ENCODE measurements around the gene STX8. TPM values are rescaled to one million over a fixed set of nuclear protein-coding genes. Genes with fewer than 3 reads are reported as not detected.

Gene STX8
- total RNA-seq, 2 experiments from 2014 or later, result 75.2 to 75.8 TPM

DNA sequence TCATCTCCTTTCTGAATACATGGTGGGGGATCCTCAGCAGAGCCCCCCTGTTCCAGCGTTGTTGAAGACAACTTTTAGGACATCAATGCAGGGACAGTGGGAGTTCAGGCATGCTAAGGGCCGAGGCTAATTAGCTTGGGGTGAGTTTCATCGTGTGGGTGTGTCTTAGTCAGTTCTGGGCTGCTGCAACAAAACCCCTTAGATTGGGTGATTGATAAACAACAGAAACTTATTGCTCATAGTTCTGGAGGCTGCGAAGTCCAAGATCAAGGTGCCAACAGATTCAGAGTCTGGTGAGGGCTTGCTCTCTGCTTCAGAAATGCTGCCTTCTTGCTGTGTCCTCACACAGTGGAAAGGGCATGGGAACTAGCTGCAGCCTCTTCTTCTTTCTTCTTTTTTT, 340.3 kb downstream of the STX8 start:
- Mint-ChIP-seq H3K4me3 (no peak overlapping the region), H3K27ac (no peak overlapping the region), H3K27me3 (peaks cover 1% of the 10 kb centered on the region), H3K36me3 (peaks cover 2% of the 10 kb centered on the region), H3K9me3 (peaks cover 6% of the 10 kb centered on the region), H3K4me1 (ENCODE audit: low read depth) (peaks cover 18% of the 10 kb centered on the region)
- DNase-seq, result no peak
- POLR2A ChIA-PET, result interaction anchor here (1.2 kb wide), 1 partner anchor 55 kb away, joined by 3 read pairs; no protein-coding TSS in a partner anchor
- intact Hi-C loops (cut with micrococcal nuclease), result loop anchor here (5.0 kb wide), 1 partner anchor 268 kb away; the partner anchor contains the start of gene PIK3R5
- CTCF ChIA-PET, result no interaction called here

DNA sequence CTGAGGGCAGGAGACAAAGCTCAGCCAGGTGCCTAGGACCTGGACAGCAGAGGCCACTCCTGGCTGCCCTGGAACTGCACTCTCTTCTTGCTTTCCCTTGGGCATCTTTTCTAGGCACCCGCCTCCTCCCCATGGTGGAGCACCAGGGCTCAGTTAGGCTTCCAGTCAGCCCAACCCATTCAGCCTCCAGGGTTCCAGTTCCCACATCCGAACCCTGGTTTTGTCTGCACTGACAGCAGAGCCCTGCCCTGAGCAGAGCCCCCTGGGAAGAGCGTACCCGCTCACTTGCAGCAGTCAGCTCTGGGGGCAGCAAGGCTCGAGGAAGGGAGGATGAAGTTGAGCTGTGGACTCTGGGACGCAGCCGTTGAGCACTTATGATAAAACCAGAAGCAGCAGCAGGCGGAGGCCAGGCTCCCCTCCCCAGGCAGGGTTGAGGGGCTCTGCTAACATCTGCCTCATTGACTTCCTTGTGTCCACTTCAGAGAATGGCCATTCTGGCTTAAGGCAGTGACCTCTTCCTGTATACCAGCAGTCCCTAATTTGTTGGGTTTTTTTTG, 341.2 kb downstream of the STX8 start:
- Mint-ChIP-seq H3K27me3 (peaks cover 1% of the 10 kb centered on the region), H3K27ac (no peak overlapping the region), H3K36me3 (peaks cover 2% of the 10 kb centered on the region), H3K9me3 (peaks cover 6% of the 10 kb centered on the region), H3K4me3 (no peak overlapping the region), H3K4me1 (ENCODE audit: low read depth) (peaks cover 15% of the 10 kb centered on the region)
- intact Hi-C loops (cut with micrococcal nuclease), result no loop called here
- ChIA-PET CTCF (no interaction called here), POLR2A (no interaction called here)
- no peak for DNase-seq

DNA sequence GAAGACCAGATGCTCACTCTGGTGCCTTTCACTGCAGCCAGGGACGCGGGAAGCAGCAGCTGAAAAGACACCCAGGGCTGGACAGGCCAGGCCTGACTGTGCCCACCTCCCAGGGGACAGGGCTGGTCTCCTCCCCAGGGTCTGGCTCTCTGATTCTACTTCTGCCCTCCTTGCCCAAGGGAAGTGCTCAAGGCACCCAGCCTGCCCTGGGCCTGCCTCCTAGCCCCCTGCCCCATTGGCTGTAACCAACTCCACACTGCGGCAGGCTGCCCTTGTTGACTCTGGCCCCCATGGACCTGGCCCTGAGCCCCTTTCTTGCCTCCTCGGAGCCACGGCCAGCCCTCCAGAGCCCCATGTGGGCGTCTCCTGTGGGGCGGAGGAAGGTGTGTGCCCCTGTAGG, 341.9 kb downstream of the STX8 start:
- no peak for DNase-seq
- CTCF ChIA-PET, result no interaction called here
- H3K36me3 Mint-ChIP-seq, result peaks cover 1% of the 10 kb centered on the region
- H3K4me3 Mint-ChIP-seq, result no peak overlapping the region
- intact Hi-C loops (cut with micrococcal nuclease), result no loop called here
- H3K27ac Mint-ChIP-seq, result no peak overlapping the region
- H3K27me3 Mint-ChIP-seq, result peaks cover 1% of the 10 kb centered on the region
- POLR2A ChIA-PET, result no interaction called here
- peaks cover 8% of the 10 kb centered on the region for H3K4me1 Mint-ChIP-seq (ENCODE audit: low read depth)
- peaks cover 6% of the 10 kb centered on the region for H3K9me3 Mint-ChIP-seq

DNA sequence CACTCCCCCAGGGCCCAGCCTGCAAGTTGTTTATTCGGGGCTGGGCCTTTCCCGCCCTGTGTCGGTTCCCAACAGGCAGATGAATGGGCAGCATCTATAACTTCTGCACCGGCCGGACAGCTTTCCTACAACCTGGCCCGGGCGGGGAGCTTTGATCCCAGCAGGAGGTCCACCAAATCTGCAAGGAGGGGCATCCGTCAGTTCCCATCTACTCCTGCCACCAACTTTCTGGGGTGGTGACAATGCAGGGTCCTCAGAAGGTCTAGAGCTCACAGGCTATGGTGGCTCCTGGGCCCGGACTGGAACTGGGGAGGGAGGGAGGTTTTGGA, 342.4 kb downstream of the STX8 start:
- ChIA-PET POLR2A (no interaction called here), CTCF (no interaction called here)
- intact Hi-C loops (cut with micrococcal nuclease), result no loop called here
- Mint-ChIP-seq H3K36me3 (no peaks in the 10 kb centered on the region), H3K4me1 (ENCODE audit: low read depth) (peaks cover 6% of the 10 kb centered on the region), H3K27me3 (peaks cover 1% of the 10 kb centered on the region), H3K9me3 (peaks cover 6% of the 10 kb centered on the region), H3K27ac (no peak overlapping the region), H3K4me3 (no peak overlapping the region)
- no peak for DNase-seq

DNA sequence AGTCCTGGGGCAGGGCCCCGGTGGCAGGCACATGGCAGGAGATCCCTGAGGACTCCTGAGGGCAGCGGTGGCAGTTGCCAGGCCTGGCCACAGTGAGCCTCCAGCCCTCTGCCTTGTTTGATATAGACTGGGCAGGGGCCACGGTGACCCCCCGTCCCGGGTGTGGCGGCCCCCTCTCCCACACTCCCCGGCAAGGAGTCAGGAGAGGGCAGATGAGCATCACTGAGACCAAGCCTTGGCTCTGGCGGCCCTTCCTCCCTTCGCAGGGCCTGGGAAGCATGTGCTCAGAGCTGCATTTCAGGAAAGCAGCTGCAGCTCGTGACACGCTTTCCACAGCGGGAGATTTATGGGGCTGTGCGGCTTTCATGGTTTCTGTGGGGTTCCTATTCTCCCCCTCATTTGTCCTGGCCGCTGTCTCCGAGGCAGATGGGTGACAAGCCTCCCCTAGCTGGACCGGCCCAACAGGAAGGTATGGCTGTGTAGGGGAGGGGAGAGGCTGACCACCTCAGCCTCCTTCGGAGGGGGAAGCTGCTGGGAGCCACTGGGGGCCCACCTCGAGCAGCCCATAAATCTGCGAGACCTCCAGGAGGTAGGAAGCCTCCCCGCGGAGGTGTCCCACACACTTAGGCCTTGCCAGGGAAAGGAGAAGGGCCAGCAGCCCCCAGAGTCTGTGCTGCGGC, 342.9 kb downstream of the STX8 start:
- no peaks in the 10 kb centered on the region for H3K36me3 Mint-ChIP-seq

DNA sequence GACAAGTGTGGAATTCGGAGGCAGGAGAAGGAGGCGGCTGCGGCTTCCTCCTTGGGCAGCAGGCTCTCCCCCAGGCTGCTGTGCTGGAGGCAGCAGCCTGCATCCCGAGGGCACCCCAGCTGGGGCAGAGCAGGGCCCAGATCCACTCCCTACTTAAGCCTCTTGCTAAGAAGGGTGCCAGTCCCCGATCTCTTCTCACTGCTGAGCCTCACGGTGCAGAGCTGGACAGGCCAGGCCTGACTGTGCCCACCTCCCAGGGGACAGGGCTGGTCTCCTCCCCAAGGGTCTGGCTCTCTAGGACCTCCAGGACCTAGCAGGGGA, 343.5 kb downstream of the STX8 start:
- no peaks in the 10 kb centered on the region for H3K27me3 Mint-ChIP-seq
- H3K27ac Mint-ChIP-seq, result no peak overlapping the region
- ChIA-PET POLR2A (no interaction called here), CTCF (no interaction called here)
- no peak for DNase-seq
- peaks cover 6% of the 10 kb centered on the region for H3K9me3 Mint-ChIP-seq
- peaks cover 6% of the 10 kb centered on the region for H3K4me1 Mint-ChIP-seq (ENCODE audit: low read depth)
- no peak overlapping the region for H3K4me3 Mint-ChIP-seq
- intact Hi-C loops (cut with micrococcal nuclease), result no loop called here
- no peaks in the 10 kb centered on the region for H3K36me3 Mint-ChIP-seq

More for the DNA sequence above, 342.9 kb downstream of the STX8 start:
- H3K4me1 Mint-ChIP-seq (ENCODE audit: low read depth), result peaks cover 6% of the 10 kb centered on the region
- no peaks in the 10 kb centered on the region for H3K27me3 Mint-ChIP-seq
- no peak overlapping the region for H3K27ac Mint-ChIP-seq
- no peak overlapping the region for H3K4me3 Mint-ChIP-seq
- peaks cover 6% of the 10 kb centered on the region for H3K9me3 Mint-ChIP-seq
- DNase-seq, result no peak
- POLR2A ChIA-PET, result no interaction called here
- CTCF ChIA-PET, result no interaction called here
- intact Hi-C loops (cut with micrococcal nuclease), result no loop called here

DNA sequence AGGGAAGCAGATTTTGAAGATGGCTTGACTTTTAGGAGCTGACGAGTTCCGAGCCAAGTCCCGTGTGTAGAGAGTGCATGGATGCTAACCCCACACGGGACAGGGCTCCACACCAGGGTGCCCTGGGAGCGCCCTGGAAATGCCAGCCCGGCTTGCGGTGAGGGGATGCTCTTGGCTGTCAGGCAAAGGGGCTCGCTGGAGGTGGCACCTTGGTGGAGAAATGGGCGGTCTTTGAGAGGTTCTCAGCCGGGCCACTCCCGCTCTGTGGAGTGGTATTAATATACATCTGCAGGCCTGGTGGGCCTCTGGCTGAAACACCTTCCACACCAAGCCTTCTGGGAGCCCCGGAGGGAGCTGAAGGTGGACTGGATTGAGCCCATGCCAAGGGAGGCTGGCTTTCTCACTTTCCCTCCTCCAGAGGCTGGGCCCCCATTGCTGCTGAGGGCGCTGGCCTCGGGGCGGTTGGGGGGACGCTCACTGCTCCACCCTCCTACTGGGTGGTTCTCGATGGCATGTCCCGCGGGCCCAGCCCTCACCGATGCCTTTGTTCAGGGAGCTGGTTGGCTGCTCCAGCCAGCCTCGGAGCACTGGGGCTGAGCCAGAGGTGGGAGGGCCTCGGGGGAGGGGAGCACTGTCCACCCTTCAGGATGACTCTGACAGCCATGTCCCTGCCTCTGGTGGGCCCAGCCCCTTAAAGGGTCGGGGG, 344.0 kb downstream of the STX8 start:
- ChIA-PET POLR2A (interaction anchor here (0.6 kb wide), 1 partner anchor 1033 kb away, joined by 4 read pairs; no protein-coding TSS in a partner anchor), CTCF (no interaction called here)
- no peak overlapping the region for H3K27ac Mint-ChIP-seq
- H3K4me1 Mint-ChIP-seq (ENCODE audit: low read depth), result peaks cover 6% of the 10 kb centered on the region
- peaks cover 6% of the 10 kb centered on the region for H3K9me3 Mint-ChIP-seq
- no peak for DNase-seq
- no peak overlapping the region for H3K4me3 Mint-ChIP-seq
- intact Hi-C loops (cut with micrococcal nuclease), result no loop called here
- no peaks in the 10 kb centered on the region for H3K27me3 Mint-ChIP-seq
- H3K36me3 Mint-ChIP-seq, result no peaks in the 10 kb centered on the region

DNA sequence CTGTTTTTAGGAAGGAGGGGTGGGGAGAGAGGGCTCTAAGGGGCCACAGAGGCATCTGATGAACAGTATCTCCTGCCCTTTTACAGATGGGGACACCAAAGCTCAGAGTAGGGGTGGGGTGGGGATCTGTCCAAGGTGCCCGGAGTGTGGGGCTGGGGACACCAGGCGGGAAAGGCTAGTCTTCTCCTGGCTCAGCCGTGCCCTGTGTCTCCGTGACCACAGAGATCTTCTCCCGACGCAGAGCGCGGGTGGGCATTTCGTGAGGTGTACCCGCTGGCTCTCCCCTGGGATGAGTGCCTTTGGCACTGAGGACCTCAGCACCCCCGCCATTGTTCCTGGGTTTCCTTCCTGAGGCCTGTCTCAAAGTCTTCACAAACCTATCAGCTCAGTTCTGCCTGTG, 344.8 kb downstream of the STX8 start:
- no peaks in the 10 kb centered on the region for H3K36me3 Mint-ChIP-seq
- H3K4me3 Mint-ChIP-seq, result no peak overlapping the region
- H3K9me3 Mint-ChIP-seq, result peaks cover 6% of the 10 kb centered on the region
- CTCF ChIA-PET, result interaction anchor here (1.6 kb wide), 1 partner anchor 233 kb away, joined by 4 read pairs; no protein-coding TSS in a partner anchor
- H3K27ac Mint-ChIP-seq, result no peak overlapping the region
- intact Hi-C loops (cut with micrococcal nuclease), result no loop called here
- H3K27me3 Mint-ChIP-seq, result no peaks in the 10 kb centered on the region
- POLR2A ChIA-PET, result interaction anchor here (0.6 kb wide), 1 partner anchor 1033 kb away, joined by 4 read pairs; no protein-coding TSS in a partner anchor
- no peak for DNase-seq
- peaks cover 9% of the 10 kb centered on the region for H3K4me1 Mint-ChIP-seq (ENCODE audit: low read depth)

DNA sequence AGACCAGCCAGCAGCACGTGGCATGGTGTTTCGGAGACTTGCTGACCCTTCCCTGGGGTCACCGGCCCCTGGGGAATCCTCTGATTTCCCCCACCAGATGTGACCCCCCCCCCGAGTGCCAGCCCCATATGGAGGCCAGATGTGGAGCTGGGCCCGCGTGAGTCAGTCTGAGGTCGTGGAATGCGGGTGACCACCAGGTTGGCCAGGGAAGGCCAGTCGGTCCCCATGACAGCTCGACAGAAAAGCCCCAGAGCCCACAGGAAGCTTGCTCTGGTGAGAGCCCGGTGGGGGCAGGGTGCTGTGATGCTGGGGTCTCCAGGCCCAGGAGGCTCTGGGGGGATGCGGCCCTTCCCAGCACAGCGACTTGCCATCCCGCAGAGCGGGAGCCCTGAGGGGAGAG, 345.3 kb downstream of the STX8 start:
- H3K9me3 Mint-ChIP-seq, result peaks cover 2% of the 10 kb centered on the region
- no peaks in the 10 kb centered on the region for H3K36me3 Mint-ChIP-seq
- intact Hi-C loops (cut with micrococcal nuclease), result no loop called here
- no peaks in the 10 kb centered on the region for H3K27me3 Mint-ChIP-seq
- peaks cover 5% of the 10 kb centered on the region for H3K4me1 Mint-ChIP-seq (ENCODE audit: low read depth)
- no peak overlapping the region for H3K27ac Mint-ChIP-seq
- ChIA-PET CTCF (interaction anchor here (1.6 kb wide), 1 partner anchor 232 kb away, joined by 4 read pairs; no protein-coding TSS in a partner anchor), POLR2A (no interaction called here)
- no peak overlapping the region for H3K4me3 Mint-ChIP-seq
- no peak for DNase-seq

DNA sequence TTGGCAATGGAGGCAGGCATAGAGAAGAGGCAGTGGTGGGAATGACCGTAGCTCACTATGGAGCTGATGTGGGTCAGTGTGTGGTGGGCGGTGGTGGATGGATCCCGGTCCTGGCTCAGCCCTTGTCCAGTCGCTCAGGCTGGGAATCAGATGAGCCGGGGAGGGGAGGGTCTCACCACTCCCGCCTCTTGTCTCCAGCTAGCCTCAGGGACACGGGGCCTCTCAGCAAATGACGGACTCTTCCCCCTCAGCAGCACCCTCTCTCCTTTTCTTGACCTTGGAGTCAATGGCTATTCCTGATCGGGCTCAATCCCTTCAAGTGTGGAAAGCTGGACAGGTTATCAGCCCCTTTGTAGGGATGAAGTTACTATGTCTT, 345.8 kb downstream of the STX8 start:
- intact Hi-C loops (cut with micrococcal nuclease), result loop anchor here (5.0 kb wide), 1 partner anchor 62 kb away; no protein-coding TSS in a partner anchor
- Mint-ChIP-seq H3K4me1 (ENCODE audit: low read depth) (peaks cover 3% of the 10 kb centered on the region), H3K9me3 (no peaks in the 10 kb centered on the region), H3K27me3 (no peaks in the 10 kb centered on the region), H3K36me3 (no peaks in the 10 kb centered on the region), H3K4me3 (no peak overlapping the region), H3K27ac (no peak overlapping the region)
- DNase-seq, result no peak
- POLR2A ChIA-PET, result no interaction called here
- CTCF ChIA-PET, result interaction anchor here (1.6 kb wide), 1 partner anchor 232 kb away, joined by 4 read pairs; no protein-coding TSS in a partner anchor

DNA sequence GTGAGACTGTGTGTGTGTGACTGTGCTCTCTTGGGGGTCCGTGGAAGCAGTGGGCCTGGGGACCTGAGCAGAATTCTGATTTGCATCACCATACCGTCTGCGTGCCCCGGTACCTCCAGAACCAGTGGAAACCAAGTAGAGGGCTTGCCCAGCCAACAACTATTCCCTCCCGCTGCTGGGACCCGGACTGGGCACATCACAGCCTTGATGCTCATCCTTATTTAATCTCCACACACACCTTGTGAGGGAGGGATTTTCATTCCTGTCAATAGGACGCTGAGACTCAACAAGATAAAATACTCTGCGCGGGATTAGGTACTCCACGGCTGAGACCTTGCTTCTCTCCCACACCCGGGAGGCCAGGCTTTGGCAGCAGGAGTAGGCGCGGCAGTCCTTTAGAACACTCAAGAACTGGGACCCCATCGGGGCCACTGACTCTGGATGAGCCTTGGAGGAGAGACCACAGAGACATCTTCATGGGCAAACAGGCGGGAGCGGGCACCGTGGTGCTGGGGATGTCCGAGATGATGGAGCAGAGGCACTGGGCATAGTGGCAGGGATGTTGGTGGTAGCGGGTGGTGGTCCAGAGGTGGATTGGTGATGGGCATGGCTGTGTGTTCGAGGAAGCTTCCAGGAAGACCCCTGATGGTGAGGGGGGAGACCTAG, 346.3 kb downstream of the STX8 start:
- Mint-ChIP-seq H3K4me1 (ENCODE audit: low read depth) (peaks cover 3% of the 10 kb centered on the region), H3K27me3 (no peaks in the 10 kb centered on the region), H3K27ac (no peak overlapping the region), H3K4me3 (no peak overlapping the region), H3K36me3 (no peaks in the 10 kb centered on the region), H3K9me3 (no peaks in the 10 kb centered on the region)
- intact Hi-C loops (cut with micrococcal nuclease), result loop anchor here (5.0 kb wide), 1 partner anchor 63 kb away; no protein-coding TSS in a partner anchor
- no peak for DNase-seq
- ChIA-PET POLR2A (no interaction called here), CTCF (interaction anchor here (1.6 kb wide), 1 partner anchor 231 kb away, joined by 4 read pairs; no protein-coding TSS in a partner anchor)

DNA sequence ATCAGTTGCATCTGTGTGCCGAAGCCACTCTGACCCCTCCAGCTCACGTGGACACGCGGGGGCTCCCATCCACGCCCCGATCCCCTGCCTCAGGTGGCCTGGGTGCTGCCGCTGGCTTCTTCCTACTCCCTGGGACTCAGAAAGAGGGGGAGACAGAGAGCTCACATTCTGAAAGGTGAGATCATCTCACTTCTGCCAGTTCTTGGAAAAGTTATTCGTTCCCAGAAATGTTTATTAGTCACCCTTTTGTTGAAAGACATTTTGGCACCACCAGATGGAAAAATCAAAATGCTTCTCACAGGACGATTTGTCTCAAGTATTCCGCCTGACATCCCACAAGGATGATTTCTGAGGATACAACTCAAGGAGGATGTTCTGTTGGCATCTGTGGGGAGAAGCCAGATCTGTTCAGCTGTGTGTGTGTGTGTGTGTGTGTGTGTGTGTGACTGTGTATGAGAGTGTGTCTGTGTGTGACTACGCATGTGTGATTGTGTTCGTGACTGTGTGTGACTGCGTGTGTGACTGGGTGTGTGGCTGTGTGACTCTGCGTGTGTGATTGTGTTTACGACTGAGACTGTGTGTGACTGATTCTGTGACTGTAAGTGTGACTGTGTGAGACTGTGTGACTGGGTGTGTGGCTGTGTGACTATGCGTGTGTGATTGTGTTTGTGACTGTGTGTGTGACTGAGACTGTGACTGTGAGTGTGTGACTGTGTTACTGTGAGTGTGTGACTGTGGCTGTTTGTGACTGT, 347.0 kb downstream of the STX8 start:
- H3K4me1 Mint-ChIP-seq (ENCODE audit: low read depth), result peaks cover 3% of the 10 kb centered on the region
- POLR2A ChIA-PET, result no interaction called here
- H3K27ac Mint-ChIP-seq, result no peak overlapping the region
- H3K27me3 Mint-ChIP-seq, result no peaks in the 10 kb centered on the region
- no peak overlapping the region for H3K4me3 Mint-ChIP-seq
- no peaks in the 10 kb centered on the region for H3K36me3 Mint-ChIP-seq
- no peaks in the 10 kb centered on the region for H3K9me3 Mint-ChIP-seq
- DNase-seq, result no peak
- intact Hi-C loops (cut with micrococcal nuclease), result loop anchor here (1.0 to 5.0 kb wide), 2 partner anchors 45 to 64 kb away; no protein-coding TSS in a partner anchor
- CTCF ChIA-PET, result interaction anchor here (1.0 kb wide), 1 partner anchor 65 kb away, joined by 3 read pairs; no protein-coding TSS in a partner anchor

All from activated CD4-positive, alpha-beta memory T cell treated with anti-CD3 and anti-CD28 coated beads for 36 hours (primary cell).